Endothelial cell of umbilical vein (primary cell): ENCODE measurements around the gene TRMT2B.
"Not testable (repeated sequence)": the region's sequence is repeated elsewhere in the genome, so short reads cannot be mapped to it uniquely, and the experiment has no call there.

Experiments used
- EZH2 ChIP-seq: IDR thresholded peaks from 2 replicates; pipeline ENCODE4 v1.6.1; 2012; ENCODE audit warnings: borderline replicate concordance, low read depth, mild to moderate bottlenecking, moderate library complexity, low read length, inconsistent platforms; ENCODE audit not compliant: severe bottlenecking
- FOS ChIP-seq: IDR thresholded peaks from 2 replicates; pipeline ENCODE4 v1.6.1; 2011; ENCODE audit warnings: mild to moderate bottlenecking, low read length, moderate library complexity, borderline replicate concordance; ENCODE audit not compliant: insufficient read depth
- GATA2 ChIP-seq: IDR thresholded peaks from 2 replicates; pipeline ENCODE4 v1.7.0; 2011; ENCODE audit warnings: low read depth, mild to moderate bottlenecking, moderate library complexity, mixed read lengths, low read length; ENCODE audit not compliant: insufficient read length, insufficient read depth
- JUN ChIP-seq: IDR thresholded peaks from 2 replicates; pipeline ENCODE4 v1.6.1; 2011; ENCODE audit warnings: borderline replicate concordance, low read depth; ENCODE audit not compliant: insufficient read length, insufficient read depth
- MYC ChIP-seq: IDR thresholded peaks from one replicate; pipeline ENCODE4 v1.6.1; 2011; ENCODE audit warnings: mild to moderate bottlenecking, low read depth, low read length
- POLR2A ChIP-seq: IDR thresholded peaks from 2 replicates; pipeline ENCODE4 v1.6.1; 2012; ENCODE audit warnings: low read depth, mild to moderate bottlenecking, control low read depth, low read length
- POLR2AphosphoS5 ChIP-seq: IDR thresholded peaks from 2 replicates; pipeline ENCODE4 v1.6.1; 2012; ENCODE audit warnings: low read depth, mild to moderate bottlenecking, control low read depth, low read length, moderate library complexity; ENCODE audit not compliant: insufficient read depth
- TF ChIP-seq, protein P1 (sequence below), 2 donors: IDR thresholded peaks; 1 replicate in 1 of 2; 2 replicates in 1 of 2; pipeline ENCODE4 v1.5.1; 2011; ENCODE audit warnings: low read length in 2 of 2, mild to moderate bottlenecking in 2 of 2, moderate library complexity in 2 of 2, control low read depth in 1 of 2, inconsistent platforms in 1 of 2, low read depth in 1 of 2; ENCODE audit not compliant: insufficient read depth in 1 of 2; ENCODE audit errors: extremely low read depth in 1 of 2
- TF ChIP-seq, protein P2 (sequence below): IDR thresholded peaks from 2 replicates; pipeline ENCODE4 v1.6.1; 2011; ENCODE audit not compliant: insufficient read depth, insufficient read length

DNA sequence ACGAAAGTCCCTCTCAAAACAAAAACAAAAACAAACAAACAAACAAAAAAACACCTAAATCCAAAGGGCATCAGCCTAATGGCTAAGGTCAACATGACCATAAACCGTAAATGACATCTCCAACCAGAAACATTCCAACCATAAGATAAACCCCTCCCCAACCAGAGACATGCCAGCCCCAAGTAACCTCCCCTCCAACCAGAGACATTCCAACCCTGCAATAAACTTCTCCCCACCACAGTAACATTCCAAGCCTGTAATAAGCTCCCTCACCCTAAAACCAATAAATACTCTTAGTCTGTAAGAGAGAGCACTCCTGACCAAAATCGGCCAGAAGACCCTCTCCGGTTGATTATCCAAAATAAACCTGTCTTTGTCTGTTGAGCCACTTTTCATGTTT, 4.6 kb upstream of the TRMT2B start:
- TF ChIP-seq, protein P1, sequence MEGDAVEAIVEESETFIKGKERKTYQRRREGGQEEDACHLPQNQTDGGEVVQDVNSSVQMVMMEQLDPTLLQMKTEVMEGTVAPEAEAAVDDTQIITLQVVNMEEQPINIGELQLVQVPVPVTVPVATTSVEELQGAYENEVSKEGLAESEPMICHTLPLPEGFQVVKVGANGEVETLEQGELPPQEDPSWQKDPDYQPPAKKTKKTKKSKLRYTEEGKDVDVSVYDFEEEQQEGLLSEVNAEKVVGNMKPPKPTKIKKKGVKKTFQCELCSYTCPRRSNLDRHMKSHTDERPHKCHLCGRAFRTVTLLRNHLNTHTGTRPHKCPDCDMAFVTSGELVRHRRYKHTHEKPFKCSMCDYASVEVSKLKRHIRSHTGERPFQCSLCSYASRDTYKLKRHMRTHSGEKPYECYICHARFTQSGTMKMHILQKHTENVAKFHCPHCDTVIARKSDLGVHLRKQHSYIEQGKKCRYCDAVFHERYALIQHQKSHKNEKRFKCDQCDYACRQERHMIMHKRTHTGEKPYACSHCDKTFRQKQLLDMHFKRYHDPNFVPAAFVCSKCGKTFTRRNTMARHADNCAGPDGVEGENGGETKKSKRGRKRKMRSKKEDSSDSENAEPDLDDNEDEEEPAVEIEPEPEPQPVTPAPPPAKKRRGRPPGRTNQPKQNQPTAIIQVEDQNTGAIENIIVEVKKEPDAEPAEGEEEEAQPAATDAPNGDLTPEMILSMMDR (IDR thresholded peaks at IDR 0.05; ENCODE audit: extremely low read depth in 1 of 2, insufficient read depth in 1 of 2, low read depth in 1 of 2, low read length in 2 of 2), result not testable (repeated sequence)
- TF ChIP-seq EZH2, POLR2A, POLR2AphosphoS5, GATA2, MYC, FOS, JUN: not testable (repeated sequence)
- TF ChIP-seq, protein P2, sequence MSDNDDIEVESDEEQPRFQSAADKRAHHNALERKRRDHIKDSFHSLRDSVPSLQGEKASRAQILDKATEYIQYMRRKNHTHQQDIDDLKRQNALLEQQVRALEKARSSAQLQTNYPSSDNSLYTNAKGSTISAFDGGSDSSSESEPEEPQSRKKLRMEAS, result not testable (repeated sequence)
